ENCODE results near the gene LCN10. TPM values are rescaled to one million over a fixed set of nuclear protein-coding genes. Genes with fewer than 3 reads are reported as not detected.

The LCN10 gene
- total RNA-seq, 2 experiments from 2014 or later, result not detected

GRCh38 chr9:136724772-136725171, 18.0 kb downstream of the LCN10 start:
- intact Hi-C loops (cut with DNase I, micrococcal nuclease), result loop anchor here in 1 of 2 experiments (5.0 kb wide), 1 partner anchor 177 kb away; the partner anchor contains the start of gene NOTCH1
- peaks cover 24% of the 10 kb centered on the region for H3K4me1 Mint-ChIP-seq (ENCODE audit: low read depth)
- H3K9me3 Mint-ChIP-seq, result no peaks in the 10 kb centered on the region
- H3K36me3 ChIP-seq (ENCODE audit: insufficient read depth, low read length), result peaks cover 54% of the 10 kb centered on the region
- POLR2A ChIA-PET, result no interaction called here
- ATAC-seq (ENCODE audit: poor library complexity) (no peak), DNase-seq (no peak)
- peaks cover 40% of the 10 kb centered on the region for H3K4me1 ChIP-seq (ENCODE audit: insufficient read depth, low read length)
- no peaks in the 10 kb centered on the region for H3K27me3 ChIP-seq (ENCODE audit: control insufficient read depth in 1 of 2, insufficient read depth in 2 of 2, low read length in 2 of 2)
- H3K27me3 Mint-ChIP-seq, result peaks cover 7% of the 10 kb centered on the region
- H3K9me3 ChIP-seq (ENCODE audit: control insufficient read depth in 1 of 2, insufficient read depth in 1 of 2, low read length in 2 of 2), result no peaks in the 10 kb centered on the region
- no peak overlapping the region for H3K4me3 Mint-ChIP-seq
- CTCF ChIA-PET, result no interaction called here
- no peak overlapping the region for H3K4me3 ChIP-seq (ENCODE audit: low read length)
- H3K27ac ChIP-seq (ENCODE audit: low read depth in 1 of 2, low read length in 2 of 2), result no peak overlapping the region
- peaks cover 54% of the 10 kb centered on the region for H3K36me3 Mint-ChIP-seq (ENCODE audit: low read depth)
- no peak overlapping the region for H3K27ac Mint-ChIP-seq
- TF ChIP-seq CTCF (IDR thresholded peaks at IDR 0.05), result no peak

- TF ChIP-seq CTCF (IDR thresholded peaks at IDR 0.05), result no peak
- Histone ChIP-seq H3K27me3 (ENCODE audit: control insufficient read depth in 1 of 2, insufficient read depth in 2 of 2, low read length in 2 of 2) (no peaks in the 10 kb centered on the region), H3K4me3 (ENCODE audit: low read length) (no peak overlapping the region), H3K36me3 (ENCODE audit: insufficient read depth, low read length) (peaks cover 54% of the 10 kb centered on the region), H3K9me3 (ENCODE audit: control insufficient read depth in 1 of 2, insufficient read depth in 1 of 2, low read length in 2 of 2) (no peaks in the 10 kb centered on the region), H3K4me1 (ENCODE audit: insufficient read depth, low read length) (peaks cover 43% of the 10 kb centered on the region), H3K27ac (ENCODE audit: low read depth in 1 of 2, low read length in 2 of 2) (no peak overlapping the region)
- Mint-ChIP-seq H3K36me3 (ENCODE audit: low read depth) (peaks cover 54% of the 10 kb centered on the region), H3K4me1 (ENCODE audit: low read depth) (peaks cover 24% of the 10 kb centered on the region), H3K27me3 (peaks cover 7% of the 10 kb centered on the region), H3K9me3 (no peaks in the 10 kb centered on the region), H3K4me3 (peak overlapping the region; percentile 35), H3K27ac (peak overlapping the region; percentile 9)
- ATAC-seq (ENCODE audit: poor library complexity), result no peak
- CTCF ChIA-PET, result no interaction called here
- POLR2A ChIA-PET, result interaction anchor here (2.6 kb wide), 1 partner anchor 10 kb away, joined by 10 read pairs; no protein-coding TSS in a partner anchor
- intact Hi-C loops (cut with DNase I, micrococcal nuclease), result no loop called here
- no peak for DNase-seq
These were observed 18.8 kb downstream of the LCN10 start for GRCh38 chr9:136723989-136724388.

DNA sequence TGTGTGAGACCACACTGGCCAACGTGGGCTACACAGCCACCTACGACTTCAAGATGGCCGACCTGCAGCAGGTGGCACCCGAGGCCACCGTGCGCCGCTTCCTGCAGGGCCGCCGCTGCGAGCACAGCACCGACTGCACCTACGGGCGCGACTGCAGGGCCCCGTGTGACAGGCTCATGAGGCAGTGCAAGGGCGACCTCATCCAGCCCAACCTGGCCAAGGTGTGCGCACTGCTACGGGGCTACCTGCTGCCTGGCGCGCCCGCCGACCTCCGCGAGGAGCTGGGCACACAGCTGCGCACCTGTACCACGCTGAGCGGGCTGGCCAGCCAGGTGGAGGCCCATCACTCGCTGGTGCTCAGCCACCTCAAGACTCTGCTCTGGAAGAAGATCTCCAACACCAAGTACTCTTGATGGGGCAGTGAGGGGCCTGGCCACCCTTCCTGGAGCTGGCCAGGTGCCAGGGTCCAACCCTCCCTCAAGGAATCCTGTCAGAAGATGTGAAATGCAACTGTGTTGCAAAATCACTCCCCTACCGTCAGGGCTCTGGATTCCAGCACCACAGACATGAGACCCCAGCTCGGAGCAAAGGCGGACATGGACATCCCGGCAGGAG, 19.3 kb downstream of the LCN10 start:
- POLR2A ChIA-PET, result interaction anchor here (2.6 kb wide), 1 partner anchor 9 kb away, joined by 10 read pairs; no protein-coding TSS in a partner anchor
- peak overlapping the region; percentile 11 for H3K4me3 Mint-ChIP-seq
- peak in 1 of 14 experiments; percentile 37 for DNase-seq
- TF ChIP-seq CTCF (IDR thresholded peaks at IDR 0.05), result no peak
- peaks cover 54% of the 10 kb centered on the region for H3K36me3 ChIP-seq (ENCODE audit: insufficient read depth, low read length)
- H3K9me3 Mint-ChIP-seq, result no peaks in the 10 kb centered on the region
- H3K36me3 Mint-ChIP-seq (ENCODE audit: low read depth), result peaks cover 54% of the 10 kb centered on the region
- peaks cover 7% of the 10 kb centered on the region for H3K27me3 Mint-ChIP-seq
- H3K9me3 ChIP-seq (ENCODE audit: control insufficient read depth in 1 of 2, insufficient read depth in 1 of 2, low read length in 2 of 2), result no peaks in the 10 kb centered on the region
- H3K27ac Mint-ChIP-seq, result peak overlapping the region; percentile 9
- H3K27me3 ChIP-seq (ENCODE audit: control insufficient read depth in 1 of 2, insufficient read depth in 2 of 2, low read length in 2 of 2), result no peaks in the 10 kb centered on the region
- H3K27ac ChIP-seq (ENCODE audit: low read depth in 1 of 2, low read length in 2 of 2), result no peak overlapping the region
- H3K4me3 ChIP-seq (ENCODE audit: low read length), result no peak overlapping the region
- ATAC-seq (ENCODE audit: poor library complexity), result no peak
- CTCF ChIA-PET, result no interaction called here
- peaks cover 24% of the 10 kb centered on the region for H3K4me1 Mint-ChIP-seq (ENCODE audit: low read depth)
- peaks cover 42% of the 10 kb centered on the region for H3K4me1 ChIP-seq (ENCODE audit: insufficient read depth, low read length)
- intact Hi-C loops (cut with DNase I, micrococcal nuclease), result no loop called here

All from CD4-positive, alpha-beta T cell (primary cell).